Fibroblast of skin of scalp (primary cell): ENCODE measurements around the gene ALK.
A peak's percentile ranks its signal among the peaks of the same experiment; 100 is the strongest.

Experiments used
- DNase-seq: peaks from one replicate; pipeline ENCODE4 v3.0.0-alpha.2; 2013

Gene ALK

DNA sequence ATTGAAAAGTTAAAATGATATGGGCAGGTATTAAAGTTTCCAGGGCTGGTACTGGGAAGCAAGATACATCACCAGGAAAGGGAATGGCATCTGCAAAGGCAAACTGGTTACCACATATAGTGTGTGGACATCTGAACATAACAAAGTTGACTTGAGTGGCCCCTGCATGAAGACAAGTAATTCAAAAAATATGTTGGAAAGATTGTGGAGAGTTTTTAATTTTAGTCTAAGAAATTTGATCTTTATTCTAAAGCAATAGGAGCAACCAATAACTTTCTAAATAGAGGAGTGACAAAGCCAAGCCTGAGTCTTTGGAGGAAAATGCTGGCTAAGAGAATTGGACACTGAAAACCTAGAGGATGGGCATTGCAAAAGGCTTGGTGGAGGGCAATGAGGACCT, 278.2 kb downstream of the ALK start:
- DNase-seq = no peak

DNA sequence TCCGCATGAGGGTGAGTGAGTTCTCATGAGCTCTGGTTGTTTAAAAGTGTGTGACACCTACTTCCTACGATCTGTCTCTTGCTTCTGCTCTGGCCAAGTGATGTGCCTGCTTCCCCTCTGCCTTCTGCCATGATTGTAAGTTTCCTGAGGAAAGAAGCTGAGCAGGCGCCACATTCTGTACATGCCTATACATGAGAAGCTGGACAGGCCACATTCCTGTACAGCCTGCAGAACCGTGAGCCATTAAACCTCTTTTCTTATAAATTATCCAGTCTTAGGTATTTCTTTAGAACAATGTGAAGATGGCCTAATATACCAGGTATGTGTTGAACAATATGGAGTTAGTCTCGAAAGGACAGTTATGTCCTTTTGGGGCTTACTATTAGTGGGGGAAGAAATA, 281.0 kb downstream of the ALK start:
- DNase-seq = no peak

DNA sequence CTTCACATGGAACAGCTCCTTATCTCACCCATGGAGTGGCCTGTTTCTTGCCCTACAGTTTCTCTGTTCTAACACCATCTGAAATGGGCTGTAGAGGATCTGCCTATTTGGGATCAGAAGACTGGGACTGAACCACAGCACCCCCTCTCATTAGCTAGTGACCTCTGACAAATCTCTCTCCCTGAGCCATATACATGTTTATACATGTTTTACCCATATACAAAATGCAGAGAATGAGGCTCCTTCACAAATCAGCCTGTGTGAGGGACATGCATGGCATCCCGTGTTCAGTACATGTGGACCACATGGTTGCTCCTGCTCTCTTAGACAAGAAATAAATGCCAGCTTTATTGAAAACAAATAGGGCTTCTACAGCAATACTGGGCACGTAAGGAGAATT, 282.7 kb downstream of the ALK start:
- no peak for DNase-seq

DNA sequence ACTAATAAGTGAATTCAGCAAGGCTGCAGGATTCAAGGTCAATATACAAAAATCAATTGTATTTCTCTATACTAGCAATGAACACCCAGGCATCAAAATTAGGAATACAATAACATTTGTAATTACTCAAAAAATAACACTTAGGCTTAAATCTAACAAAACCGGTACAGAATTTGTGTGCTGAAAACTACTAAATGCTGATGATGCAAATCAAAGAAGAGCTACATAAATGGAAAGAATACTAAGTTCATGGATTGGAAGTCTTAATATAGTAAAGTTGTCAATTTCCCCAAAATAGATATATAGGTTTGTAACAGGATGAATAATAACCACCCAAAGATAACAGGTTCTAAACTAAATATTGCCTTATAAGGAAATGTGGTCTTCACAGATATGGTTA, 286.5 kb downstream of the ALK start:
- DNase-seq = no peak

DNA sequence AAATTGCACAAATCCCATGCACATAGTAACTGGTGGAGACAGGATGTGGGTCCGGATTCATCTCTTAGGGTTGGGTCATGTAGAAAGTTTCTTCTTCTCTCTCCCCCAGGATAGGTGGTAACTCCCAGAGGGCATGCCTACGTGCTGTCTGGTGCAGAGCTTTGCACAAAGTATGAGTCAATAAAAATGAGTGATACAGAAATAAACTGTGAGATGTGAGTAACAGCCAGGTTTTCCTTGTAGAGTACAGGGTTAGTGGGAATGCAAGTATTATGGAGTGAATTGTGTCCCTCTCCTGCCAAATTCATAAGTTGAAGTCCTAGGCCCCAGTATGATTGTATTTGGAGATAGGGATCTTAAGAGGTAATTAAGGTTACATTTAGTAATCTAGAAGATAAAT, 289.4 kb downstream of the ALK start:
- DNase-seq = peak; percentile 65

DNA sequence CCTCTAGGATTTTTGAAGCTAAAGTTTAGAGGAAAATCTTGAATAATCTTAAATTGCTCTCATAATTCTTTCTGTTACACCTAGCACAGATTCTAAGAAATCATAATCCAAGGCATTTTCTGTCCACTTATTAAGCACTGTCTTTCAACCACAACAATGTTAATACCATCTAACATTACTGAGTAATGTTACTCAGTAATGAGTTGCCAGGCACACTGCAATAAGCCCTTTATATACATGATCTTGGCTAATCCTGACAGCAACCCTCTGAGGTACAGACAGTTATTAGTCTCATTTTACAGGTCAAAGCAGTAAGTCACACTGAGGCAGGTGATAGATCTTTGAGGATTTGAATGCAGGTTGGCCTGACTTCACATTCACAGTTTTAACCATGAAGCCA, 291.9 kb downstream of the ALK start:
- no peak for DNase-seq

DNA sequence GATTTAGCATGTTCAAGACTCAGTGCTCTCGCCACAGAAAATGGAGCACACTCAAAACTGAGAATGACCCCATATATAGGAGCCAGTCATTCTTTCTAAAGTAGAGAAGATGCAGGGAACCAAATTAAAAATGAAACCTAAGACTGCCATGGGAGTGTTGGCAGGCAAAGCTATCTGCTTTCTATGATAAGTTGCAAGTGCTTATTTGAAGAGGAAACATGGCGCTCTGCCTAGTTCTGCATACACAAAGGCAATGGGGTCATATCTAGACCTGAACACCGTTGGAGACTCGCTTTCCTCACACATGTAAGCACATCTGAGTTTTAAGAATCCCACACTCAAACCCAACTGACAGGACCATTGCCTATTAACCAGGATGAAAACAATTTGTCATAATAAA, 292.5 kb downstream of the ALK start:
- no peak for DNase-seq

DNA sequence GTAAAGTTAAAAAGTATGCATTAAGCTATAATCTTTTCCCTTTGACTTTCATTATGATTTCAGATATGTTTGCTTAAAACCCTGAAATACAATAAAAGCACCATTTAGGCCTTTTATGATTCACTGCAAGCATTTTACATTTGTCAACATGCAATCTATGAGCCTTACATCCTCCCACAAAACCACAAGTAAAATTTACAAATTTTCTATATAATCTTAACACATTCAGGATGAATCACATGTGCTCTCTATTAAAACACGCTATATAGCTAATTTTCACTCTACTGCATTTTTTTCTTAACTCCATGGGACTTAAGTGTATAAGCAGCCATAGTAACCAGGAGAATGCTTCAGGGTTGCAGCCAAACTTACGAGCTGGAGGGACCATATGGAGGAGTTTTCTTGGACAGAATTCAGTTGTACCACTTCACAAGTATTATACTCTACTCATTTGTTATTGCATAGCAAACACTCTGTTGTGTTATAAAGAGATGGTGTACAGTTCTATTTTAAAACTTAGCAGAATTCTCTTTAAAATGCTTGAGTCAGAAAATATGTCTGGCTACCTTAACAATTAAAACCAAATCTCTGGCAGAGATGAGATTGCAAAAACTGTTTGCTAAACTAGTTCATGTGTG, 293.2 kb downstream of the ALK start:
- DNase-seq = peak; percentile 53

DNA sequence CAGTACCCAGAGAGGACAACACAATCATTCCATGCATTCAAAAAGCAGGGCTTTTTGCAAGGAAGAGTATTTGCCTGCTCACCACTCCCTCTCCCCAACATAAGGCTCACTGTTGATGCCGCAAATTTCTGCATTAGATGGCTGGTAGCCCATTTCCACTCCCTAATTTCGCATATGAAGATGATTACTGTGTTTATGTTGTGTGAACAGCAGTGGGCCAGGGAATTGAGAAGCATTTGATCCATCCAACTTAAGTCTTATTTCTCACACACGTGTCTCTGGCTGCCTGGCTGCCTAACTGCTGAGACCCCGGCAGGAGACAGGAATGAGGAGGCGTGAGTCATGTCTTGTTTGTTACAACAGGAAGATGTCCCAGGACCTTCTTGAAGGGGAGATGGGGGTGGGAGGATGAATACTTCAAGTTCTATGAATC, 294.1 kb downstream of the ALK start:
- peak; percentile 93 for DNase-seq

DNA sequence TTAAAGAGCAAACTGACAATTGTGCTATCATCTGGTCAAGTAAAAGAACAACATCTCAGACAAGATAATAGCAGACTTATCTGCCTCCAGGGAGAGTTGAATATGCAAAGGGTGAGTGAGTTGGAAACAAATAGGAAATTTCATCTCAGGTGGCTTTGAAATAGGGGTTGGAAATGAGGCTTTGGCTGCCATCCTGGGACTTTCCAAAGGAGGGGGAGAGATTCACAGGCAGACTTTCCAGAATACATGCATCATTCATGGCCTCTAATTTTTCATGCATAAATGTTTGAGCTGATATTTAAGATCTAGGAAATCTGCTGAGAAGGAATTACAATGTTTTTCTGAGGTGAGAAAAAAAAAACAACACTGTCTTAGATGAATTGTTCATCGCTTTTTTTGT, 300.5 kb downstream of the ALK start:
- DNase-seq = no peak

DNA sequence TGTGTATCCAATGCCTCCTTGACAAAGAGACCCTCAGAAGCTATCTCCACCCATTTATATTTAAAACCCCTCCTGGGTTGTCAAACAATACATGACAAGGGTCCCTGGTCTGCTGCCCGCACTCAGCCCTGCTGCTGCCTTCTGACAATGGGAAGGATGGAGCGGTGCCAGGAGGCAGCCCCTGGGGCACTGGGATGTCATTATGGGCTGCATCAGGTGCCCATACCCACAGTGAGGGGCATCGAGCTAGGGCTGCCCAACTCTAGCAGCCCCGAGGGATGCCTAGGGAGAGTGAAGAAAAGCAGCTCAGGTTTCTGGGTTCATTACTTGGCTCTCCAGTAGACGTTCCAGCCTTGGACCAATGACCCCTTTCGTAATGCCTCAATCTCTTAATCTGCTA, 301.7 kb downstream of the ALK start:
- DNase-seq = no peak

DNA sequence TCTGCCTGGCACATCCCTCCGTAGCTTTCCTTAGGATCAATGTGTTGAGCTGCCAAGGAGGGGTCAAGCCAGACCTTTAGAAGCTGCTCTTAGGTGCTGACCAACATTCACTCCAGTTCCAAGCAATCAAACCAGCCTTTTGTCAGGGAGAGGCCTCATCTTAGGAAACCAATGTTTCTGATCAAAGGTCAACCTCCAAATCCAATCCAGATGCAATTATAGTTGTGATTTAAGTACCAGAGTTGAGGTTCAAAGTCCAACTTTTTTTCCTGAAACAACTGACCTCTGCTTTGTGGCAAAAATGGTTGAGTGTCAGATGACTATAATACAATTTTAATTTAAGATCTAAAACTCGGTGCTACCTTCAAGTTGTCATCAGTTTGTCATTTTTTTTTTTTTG, 303.4 kb downstream of the ALK start:
- no peak for DNase-seq

DNA sequence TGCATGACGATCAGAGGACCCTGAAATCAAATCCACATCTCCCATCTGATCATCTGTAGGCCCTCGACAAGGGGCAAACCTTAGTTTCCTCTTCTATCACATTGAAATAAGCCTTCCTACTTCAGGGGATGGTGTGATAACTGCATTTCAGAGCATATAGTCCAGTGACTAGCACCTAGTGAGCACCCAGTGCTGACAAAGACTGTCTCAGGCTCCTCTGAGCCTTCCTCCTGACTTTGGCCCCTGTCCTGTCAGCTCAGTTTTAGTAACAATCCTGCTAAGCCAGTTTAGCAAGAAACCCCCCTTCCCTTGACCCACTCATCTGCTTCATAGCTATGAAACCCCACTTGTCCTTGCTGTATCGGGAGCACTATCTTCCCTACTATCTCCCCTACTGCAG, 304.0 kb downstream of the ALK start:
- DNase-seq = no peak

DNA sequence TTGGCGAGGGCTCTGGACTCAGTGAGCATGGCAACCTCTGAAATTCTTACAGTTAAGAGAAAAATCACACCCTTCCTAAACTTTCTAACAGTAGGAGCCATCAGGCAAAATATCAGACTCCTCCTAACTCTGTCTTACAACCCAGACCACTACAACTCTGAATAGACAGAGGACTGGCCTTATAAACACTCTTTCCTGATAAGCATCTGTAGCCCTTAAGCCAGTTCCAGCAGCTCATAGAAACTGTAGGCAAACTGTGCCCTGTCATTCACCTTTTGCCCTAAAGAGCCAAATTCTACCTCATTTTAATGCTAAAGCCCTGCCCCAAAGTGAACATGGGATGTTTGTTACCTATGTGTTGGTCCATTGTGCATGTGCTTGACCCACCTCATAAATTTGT, 304.8 kb downstream of the ALK start:
- no peak for DNase-seq

DNA sequence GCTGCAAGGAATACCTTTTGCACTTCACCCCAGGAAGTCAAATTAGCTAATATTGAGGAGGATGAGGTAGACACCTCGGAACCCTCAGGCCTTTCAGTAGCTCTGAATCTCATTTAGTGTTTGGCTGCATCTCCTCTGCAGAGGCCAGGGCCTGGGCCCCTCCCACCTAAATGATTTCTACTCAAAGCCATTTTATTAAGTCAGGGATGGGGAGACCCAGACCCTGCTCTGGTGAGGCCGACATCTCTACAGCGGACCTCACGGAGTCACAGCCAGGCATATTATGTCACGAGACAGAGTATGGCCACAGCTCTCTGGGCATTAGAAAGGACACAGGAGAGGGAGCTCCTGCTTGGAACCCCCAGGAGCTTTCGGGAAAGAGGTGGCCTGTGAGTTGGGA, 305.5 kb downstream of the ALK start:
- DNase-seq = no peak

DNA sequence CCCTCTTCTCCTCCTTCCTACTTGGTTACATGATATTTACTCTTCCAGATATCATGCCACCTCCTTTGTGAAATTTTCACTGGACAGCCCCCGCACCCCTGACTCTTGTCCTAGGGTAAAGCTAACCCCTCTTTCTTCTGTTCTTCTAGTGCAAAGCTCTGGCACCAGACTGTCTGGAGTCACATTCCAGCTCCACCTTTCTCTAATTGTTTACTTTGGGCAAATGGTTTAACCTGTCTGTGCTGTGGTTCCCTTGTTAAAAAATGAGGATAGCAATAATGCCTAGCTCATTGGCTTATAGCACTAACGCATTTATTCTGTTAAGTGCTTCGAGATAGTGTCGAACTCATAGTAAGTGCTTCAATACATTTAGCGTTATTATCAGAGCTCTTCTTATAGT, 306.2 kb downstream of the ALK start:
- no peak for DNase-seq

DNA sequence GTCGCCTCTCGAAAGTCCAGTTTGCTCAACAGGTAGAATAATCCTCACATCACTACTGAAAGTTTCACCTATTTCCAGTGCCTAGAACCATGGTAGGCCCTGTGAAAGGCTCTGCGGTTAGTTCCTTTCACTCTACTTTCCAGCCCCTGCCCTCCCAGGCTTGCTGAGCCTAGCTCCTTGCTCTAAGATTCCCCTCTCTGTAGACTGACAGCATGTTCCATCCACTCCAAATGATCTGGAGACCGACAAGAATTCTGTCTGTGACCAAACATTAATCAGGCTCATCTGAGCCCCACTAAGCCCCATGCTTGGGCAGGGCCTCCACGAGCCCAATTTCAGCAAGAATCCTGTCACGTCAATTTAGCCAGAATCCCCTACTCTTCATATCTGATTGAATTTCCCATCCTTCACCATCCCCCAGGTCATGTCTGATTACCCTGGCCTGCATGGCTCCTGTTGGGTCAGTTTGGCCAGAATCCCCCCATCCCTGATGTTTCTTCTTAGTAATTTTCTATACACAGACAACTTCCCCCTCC, 307.0 kb downstream of the ALK start:
- DNase-seq = no peak

DNA sequence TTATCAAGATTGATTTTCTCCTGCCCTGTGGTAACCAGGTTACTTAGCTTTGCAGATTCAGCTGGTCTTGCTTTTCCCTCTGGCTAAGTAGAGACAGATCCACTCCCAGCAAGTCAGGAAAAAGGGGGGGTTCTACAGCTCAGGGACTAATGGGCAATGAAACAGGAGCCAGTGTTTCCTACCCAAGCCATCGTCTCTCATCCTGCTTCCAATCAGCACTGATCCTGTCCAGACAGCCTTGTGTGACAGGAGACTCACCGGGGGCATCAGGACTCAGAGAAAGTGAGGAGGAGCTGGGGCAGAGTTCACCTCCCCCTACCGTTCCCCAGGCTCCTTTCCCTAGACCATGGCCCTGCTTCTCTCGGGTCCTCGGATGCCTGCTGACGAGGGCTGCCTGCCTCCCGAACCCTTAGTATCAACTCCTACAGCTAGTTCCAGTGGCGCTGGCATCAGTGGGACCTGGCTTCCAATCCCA, 307.6 kb downstream of the ALK start:
- DNase-seq = no peak

DNA sequence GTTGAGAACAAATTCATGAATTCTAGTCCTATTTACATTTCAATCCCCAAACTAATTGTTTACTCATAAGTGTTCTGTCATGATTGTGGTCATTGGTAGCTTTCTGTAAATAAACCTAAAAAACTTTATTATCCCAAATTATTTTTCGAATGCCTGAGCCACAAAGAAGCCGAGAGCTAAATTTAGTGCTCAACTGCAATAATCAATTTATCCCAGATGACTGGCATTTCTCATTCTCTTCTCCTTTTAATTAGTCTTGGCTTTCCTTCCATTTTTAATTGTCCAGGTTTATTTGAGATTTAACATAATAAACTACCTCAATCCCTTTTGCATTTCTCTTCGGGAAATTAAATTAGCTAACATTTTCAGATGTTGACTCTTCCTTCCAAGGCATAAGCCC, 308.3 kb downstream of the ALK start:
- DNase-seq = no peak

DNA sequence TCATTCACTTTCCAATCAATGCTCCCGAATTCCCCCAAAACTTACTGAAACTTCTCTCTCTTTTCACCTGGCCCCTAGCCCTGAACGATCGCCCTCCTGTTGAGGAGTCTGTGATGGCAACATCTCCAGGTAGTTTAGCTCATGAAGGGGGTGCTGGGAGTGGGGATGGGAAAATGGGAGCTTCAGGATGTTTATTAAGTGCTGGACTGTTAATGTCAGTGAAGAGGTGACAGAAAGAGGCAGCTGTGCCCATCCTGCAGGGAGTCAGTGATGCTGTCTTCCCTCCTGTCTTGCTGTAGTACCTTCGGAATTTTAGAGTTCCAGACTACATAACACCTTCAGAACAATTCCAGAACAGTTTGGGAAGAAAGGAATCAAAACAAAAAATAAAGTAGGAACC, 308.8 kb downstream of the ALK start:
- no peak for DNase-seq

DNA sequence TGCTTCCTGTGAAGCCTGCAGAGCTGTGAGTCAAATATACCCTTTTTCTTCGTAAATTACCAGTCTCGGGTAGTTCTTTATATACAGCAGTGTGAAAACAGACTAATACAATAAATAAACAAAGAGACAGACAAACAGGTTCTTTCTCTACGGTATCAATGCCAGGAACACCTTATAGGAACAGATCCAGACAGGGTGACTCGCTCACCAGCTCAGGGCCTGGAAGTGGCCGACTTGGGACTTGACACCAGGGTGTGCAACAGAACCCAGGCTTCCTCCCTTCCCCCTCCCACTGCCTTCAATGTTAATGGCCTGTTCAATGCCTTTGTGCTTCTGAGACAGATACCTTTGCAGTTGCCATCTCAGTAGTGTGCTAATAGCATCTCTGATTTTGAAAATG, 309.5 kb downstream of the ALK start:
- no peak for DNase-seq

DNA sequence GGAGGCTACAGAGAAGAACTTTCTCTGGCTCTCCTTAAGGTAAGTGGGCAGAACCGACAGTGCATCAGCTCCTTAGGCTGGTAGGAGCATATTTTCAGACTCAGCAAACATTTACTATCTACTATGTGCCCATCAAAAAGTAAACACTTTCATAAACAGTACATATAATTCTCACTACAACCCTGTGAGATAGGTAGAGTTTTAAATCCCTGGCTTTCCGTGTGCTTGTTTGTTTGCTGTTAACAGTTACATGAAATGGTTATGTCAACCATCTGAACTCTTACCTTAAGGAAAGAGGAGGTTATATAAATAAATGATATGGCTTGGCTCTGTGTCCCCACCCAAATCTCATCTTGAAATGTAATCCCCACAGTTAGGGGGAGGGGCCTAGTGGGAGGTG, 310.1 kb downstream of the ALK start:
- no peak for DNase-seq

DNA sequence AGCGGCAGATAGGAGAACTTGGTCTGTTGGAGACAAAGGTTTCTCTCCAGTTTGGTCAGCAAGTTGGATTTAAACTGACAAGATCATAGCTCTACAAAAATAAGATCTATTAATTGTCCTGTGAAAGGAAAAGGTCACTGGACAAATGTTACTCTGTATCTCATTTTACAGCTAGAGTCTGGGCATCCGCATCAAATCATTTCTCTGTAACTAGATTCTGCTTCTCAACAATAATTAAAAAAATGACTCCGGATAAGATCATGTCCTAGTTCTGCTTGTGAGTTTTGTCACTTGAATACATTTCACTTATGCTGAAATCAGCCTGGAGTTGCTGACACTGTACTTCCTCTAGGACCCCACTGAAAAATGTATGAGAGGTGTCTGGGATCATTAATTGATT, 310.8 kb downstream of the ALK start:
- no peak for DNase-seq

DNA sequence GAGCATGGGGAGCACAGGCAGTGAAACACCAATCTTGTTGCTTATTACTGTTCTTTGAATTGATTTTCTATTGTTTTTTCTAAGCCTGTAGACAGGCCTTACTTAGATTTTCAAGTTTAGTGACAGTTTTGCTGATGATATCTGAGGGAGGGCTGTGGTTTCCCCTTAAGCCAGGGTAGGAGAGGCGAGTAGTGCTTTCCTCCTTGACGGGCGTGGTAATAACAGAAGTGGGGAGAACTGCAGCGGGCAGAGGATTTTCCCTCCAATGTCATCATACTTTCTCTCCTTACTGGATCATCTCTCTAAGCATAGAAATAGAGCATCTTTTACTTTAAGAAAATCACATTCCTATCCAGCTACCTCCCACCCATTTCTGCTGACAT, 314.4 kb downstream of the ALK start:
- DNase-seq = no peak
